GM21381 (cell line): Measurements from ENCODE around the gene IRGQ.
"Not testable (repeated sequence)": the region's sequence is repeated elsewhere in the genome, so short reads cannot be mapped to it uniquely, and the experiment has no call there.

Experiments
- ATAC-seq: cut with Tn5 transposase; IDR thresholded peaks from one replicate; pipeline ENCODE4 v1.9.1; 2021; ENCODE audit warnings: mild to moderate bottlenecking, moderate library complexity; ENCODE audit not compliant: unreplicated experiment

IRGQ gene

GRCh38 chr19:43599635-43600295, 3.8 kb upstream of the IRGQ start:
- no peak for ATAC-seq

GRCh38 chr19:43598445-43599240, 2.7 kb upstream of the IRGQ start:
- no peak for ATAC-seq

- ATAC-seq, result no peak
Observed at GRCh38 chr19:43597876-43598275, 1.9 kb upstream of the IRGQ start.

- no peak for ATAC-seq
Observed at GRCh38 chr19:43596842-43597461, 1.0 kb upstream of the IRGQ start.

GRCh38 chr19:43595605-43595998, 332 bp downstream of the IRGQ start:
- ATAC-seq, result no peak

GRCh38 chr19:43594710-43595604, 977 bp downstream of the IRGQ start:
- ATAC-seq, result no peak

- no peak for ATAC-seq
Observed at GRCh38 chr19:43594081-43594697, 1.7 kb downstream of the IRGQ start.

- no peak for ATAC-seq
Observed at GRCh38 chr19:43592800-43593350, 3.1 kb downstream of the IRGQ start.

GRCh38 chr19:43591904-43592772, 3.8 kb downstream of the IRGQ start:
- ATAC-seq, result no peak

GRCh38 chr19:43589678-43590077, 6.3 kb downstream of the IRGQ start:
- ATAC-seq, result no peak

- ATAC-seq, result no peak
Observed at GRCh38 chr19:43589277-43589676, 6.7 kb downstream of the IRGQ start.

- ATAC-seq, result not testable (repeated sequence)
Observed at GRCh38 chr19:43587029-43587428, 8.9 kb downstream of the IRGQ start.

- no peak for ATAC-seq
Observed at GRCh38 chr19:43586346-43586745, 9.6 kb downstream of the IRGQ start.

- ATAC-seq, result no peak
Observed at GRCh38 chr19:43584484-43584883, 11.4 kb downstream of the IRGQ start.

- no peak for ATAC-seq
Observed at GRCh38 chr19:43582495-43582894, 13.4 kb downstream of the IRGQ start.

- no peak for ATAC-seq
Observed at GRCh38 chr19:43581467-43581866, 14.5 kb downstream of the IRGQ start.

- ATAC-seq, result no peak
Observed at GRCh38 chr19:43578787-43579186, 17.1 kb downstream of the IRGQ start.

- no peak for ATAC-seq
Observed at GRCh38 chr19:43575955-43576878, 19.7 kb downstream of the IRGQ start.
